Transverse colon (tissue), 4 donors: ENCODE results near the gene STPG3. TPM values are rescaled to one million over a fixed set of nuclear protein-coding genes. Genes with fewer than 3 reads are reported as not detected.

Source experiments
- DNase-seq: peaks from one replicate; pipeline ENCODE4 v3.0.0-alpha.2; 2019
- H3K27ac ChIP-seq, 4 donors: fragments of 200-600 bp; sonication (generic); 2 replicates each; pipeline ENCODE4 v1.5.1; 2016 to 2018; ENCODE audit warnings: inconsistent platforms in 4 of 4
- H3K27me3 ChIP-seq: fragments of 200-600 bp; sonication (generic); 2 replicates; pipeline ENCODE4 v1.5.1; 2017; ENCODE audit warnings: inconsistent platforms
- H3K36me3 ChIP-seq, 4 donors: fragments of 200-600 bp; sonication (generic); 2 replicates each; pipeline ENCODE4 v1.5.1; 2017 to 2019; ENCODE audit warnings: inconsistent platforms in 4 of 4
- H3K4me1 ChIP-seq, 4 donors: fragments of 200-600 bp; sonication (generic); 2 replicates each; pipeline ENCODE4 v1.5.1; 2017 to 2020; ENCODE audit warnings: inconsistent platforms in 4 of 4
- H3K4me3 ChIP-seq, 4 donors: fragments of 200-600 bp; sonication (generic); 1 replicate in 1 of 4; 2 replicates in 3 of 4; pipeline versions ENCODE4 v1.5.1 to v1.6.1; 2017 to 2019; ENCODE audit warnings: inconsistent platforms in 4 of 4
- H3K9me3 ChIP-seq, 2 donors: fragments of 200-600 bp; sonication (generic); 2 replicates each; pipeline ENCODE4 v1.5.1; 2017 to 2019; ENCODE audit warnings: inconsistent platforms in 2 of 2
- EP300 ChIP-seq: sonication (generic); formaldehyde crosslinking; IDR thresholded peaks from one replicate; pipeline ENCODE4 v1.6.1; 2017; ENCODE audit warnings: antibody characterized with exemption, low read depth
- POLR2A ChIP-seq: fragments of 450-650 bp; IDR thresholded peaks from one replicate; pipeline ENCODE4 v1.6.1; 2016; ENCODE audit warnings: antibody characterized with exemption, mild to moderate bottlenecking, moderate library complexity
- POLR2AphosphoS5 ChIP-seq, 3 donors: sonication (generic); formaldehyde crosslinking; IDR thresholded peaks; one replicate each; pipeline ENCODE4 v1.6.1; 2016; ENCODE audit warnings: antibody characterized with exemption in 3 of 3
- WGBS, 2 donors: methylation state at CpG; one replicate each; pipeline ENCODE4 v1.1.5; 2018; ENCODE audit warnings: low coverage in 1 of 2; 5-methylcytosine and 5-hydroxymethylcytosine counted together
- in situ Hi-C, 4 donors: fragments of 200-750 bp; cut with MboI; loops; one replicate each; pipeline versions ENCODE4 v1.15.0 to v1.15.1; 2017; ENCODE audit warnings: low sequenced_read_pairs in 3 of 4, low pct_ligation_motif_present in 1 of 4, low pct_unique_long_range_greater_than_20kb in 1 of 4
- intact Hi-C: fragments of 100-400 bp; cut with DNase I; formaldehyde crosslinking; loops from one replicate; pipeline ENCODE4 v1.15.1; 2023; ENCODE audit warnings: low total_unique reads
- total RNA-seq, 4 donors: library from RNA; depleted of rRNA; stranded (reverse); fragments of >200 nt; gene quantifications; one replicate each; pipeline ENCODE4 v1.1.0, GENCODE V29; 2016
- TF ChIP-seq, protein P1 (sequence below), 5 experiments: fragments of 200-600 bp in 3 of 5; fragments of 450-650 bp in 2 of 5; sonication (generic) in 3 of 5; IDR thresholded peaks; 1 replicate in 2 of 5; 2 replicates in 3 of 5; pipeline ENCODE4 v1.5.1; 2016 to 2017; ENCODE audit warnings: antibody characterized with exemption in 5 of 5, inconsistent platforms in 3 of 5, mild to moderate bottlenecking in 2 of 5, moderate library complexity in 1 of 5

STPG3 gene
- total RNA-seq, 4 donors from 2014 or later = not detected

DNA sequence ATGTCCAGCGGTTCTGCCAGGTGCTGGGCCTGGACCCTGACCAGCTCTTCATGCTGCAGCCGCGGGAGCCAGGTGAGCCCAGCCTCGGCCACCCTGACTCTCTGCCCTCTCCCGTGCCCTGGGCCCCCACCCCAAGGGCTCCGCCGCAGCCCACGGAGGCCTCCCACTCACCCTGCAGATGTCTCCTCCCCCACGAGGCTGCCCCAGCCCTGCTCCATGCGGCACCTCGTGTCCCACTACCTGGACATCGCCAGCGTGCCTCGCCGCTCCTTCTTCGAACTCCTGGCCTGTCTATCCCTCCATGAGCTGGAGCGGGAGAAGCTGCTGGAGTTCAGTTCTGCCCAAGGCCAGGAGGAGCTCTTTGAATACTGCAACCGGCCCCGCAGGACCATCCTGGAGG is 36.5 kb upstream of the STPG3 start:
- TF ChIP-seq, protein P1, sequence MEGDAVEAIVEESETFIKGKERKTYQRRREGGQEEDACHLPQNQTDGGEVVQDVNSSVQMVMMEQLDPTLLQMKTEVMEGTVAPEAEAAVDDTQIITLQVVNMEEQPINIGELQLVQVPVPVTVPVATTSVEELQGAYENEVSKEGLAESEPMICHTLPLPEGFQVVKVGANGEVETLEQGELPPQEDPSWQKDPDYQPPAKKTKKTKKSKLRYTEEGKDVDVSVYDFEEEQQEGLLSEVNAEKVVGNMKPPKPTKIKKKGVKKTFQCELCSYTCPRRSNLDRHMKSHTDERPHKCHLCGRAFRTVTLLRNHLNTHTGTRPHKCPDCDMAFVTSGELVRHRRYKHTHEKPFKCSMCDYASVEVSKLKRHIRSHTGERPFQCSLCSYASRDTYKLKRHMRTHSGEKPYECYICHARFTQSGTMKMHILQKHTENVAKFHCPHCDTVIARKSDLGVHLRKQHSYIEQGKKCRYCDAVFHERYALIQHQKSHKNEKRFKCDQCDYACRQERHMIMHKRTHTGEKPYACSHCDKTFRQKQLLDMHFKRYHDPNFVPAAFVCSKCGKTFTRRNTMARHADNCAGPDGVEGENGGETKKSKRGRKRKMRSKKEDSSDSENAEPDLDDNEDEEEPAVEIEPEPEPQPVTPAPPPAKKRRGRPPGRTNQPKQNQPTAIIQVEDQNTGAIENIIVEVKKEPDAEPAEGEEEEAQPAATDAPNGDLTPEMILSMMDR (IDR thresholded peaks at IDR 0.05) = no peak
- no peak for TF ChIP-seq POLR2A
- TF ChIP-seq POLR2AphosphoS5 (IDR thresholded peaks at IDR 0.05) = no peak
- no peak for TF ChIP-seq EP300
- 91% methylated on average over 19 of the region's 19 CpGs; no CpG with 5 or more reads in 1 of the 2 donors for WGBS, 2 donors
- peaks cover 0 to 25% (median 24%) of the 10 kb centered on the region in 4 donors for H3K4me1 ChIP-seq
- intact Hi-C loops (no loop called here), in situ Hi-C loops (loop anchor here in 1 of 4 donors (25.0 kb wide), 1 partner anchor 102 kb away; the partner anchor contains the start of gene DPP7)
- DNase-seq = no peak
- H3K36me3 ChIP-seq = no peaks in the 10 kb centered on the region
- H3K27ac ChIP-seq = no peak overlapping the region
- no peaks in the 10 kb centered on the region for H3K9me3 ChIP-seq
- no peaks in the 10 kb centered on the region for H3K27me3 ChIP-seq
- no peak overlapping the region for H3K4me3 ChIP-seq

DNA sequence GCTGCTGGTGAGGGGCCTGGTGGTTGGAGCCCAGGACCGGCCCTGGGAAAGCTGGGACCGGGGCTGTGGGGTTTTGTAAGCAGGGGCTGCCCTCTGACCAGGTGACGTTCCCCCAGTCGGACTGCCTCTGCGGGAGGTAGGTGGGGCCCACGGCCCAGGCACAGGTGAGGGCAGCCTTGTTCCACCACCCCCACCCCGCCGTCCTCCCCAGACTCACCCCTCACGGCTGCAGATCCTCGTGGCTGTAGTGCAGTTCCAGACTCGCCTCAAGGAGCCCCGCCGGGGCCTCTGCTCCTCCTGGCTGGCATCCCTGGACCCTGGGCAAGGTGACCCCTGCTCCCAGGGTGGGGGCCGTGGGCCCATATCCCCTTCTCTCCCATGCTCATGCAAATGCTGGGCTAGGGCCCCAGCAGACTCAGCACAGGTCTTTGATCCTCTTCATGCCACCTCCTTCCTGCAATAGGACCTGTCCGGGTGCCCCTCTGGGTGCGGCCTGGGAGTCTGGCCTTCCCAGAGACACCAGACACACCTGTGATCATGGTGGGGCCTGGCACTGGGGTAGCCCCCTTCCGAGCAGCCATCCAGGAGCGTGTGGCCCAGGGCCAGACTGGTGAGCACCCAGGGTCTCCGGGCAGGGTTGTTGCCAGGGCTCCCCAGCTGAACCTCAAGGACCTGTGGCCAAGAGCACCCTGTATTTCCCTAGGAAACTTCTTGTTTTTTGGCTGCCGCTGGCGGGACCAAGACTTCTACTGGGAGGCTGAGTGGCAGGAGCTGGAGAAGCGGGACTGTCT is 35.7 kb upstream of the STPG3 start:
- no peak for DNase-seq
- Histone ChIP-seq H3K4me3 (no peak overlapping the region), H3K36me3 (no peaks in the 10 kb centered on the region), H3K4me1 (peaks cover 0 to 25% (median 24%) of the 10 kb centered on the region in 4 donors), H3K27me3 (no peaks in the 10 kb centered on the region), H3K9me3 (no peaks in the 10 kb centered on the region), H3K27ac (no peak overlapping the region)
- intact Hi-C loops (no loop called here), in situ Hi-C loops (loop anchor here in 1 of 4 donors (25.0 kb wide), 1 partner anchor 103 kb away; the partner anchor contains the start of gene DPP7)
- no peak for TF ChIP-seq POLR2AphosphoS5 (IDR thresholded peaks at IDR 0.05)
- TF ChIP-seq EP300 = no peak
- no peak for TF ChIP-seq POLR2A
- TF ChIP-seq, protein P1 (IDR thresholded peaks at IDR 0.05) = no peak
- 90 to 94% methylated on average over 2 to 15 of the region's 22 CpGs for WGBS, 2 donors

DNA sequence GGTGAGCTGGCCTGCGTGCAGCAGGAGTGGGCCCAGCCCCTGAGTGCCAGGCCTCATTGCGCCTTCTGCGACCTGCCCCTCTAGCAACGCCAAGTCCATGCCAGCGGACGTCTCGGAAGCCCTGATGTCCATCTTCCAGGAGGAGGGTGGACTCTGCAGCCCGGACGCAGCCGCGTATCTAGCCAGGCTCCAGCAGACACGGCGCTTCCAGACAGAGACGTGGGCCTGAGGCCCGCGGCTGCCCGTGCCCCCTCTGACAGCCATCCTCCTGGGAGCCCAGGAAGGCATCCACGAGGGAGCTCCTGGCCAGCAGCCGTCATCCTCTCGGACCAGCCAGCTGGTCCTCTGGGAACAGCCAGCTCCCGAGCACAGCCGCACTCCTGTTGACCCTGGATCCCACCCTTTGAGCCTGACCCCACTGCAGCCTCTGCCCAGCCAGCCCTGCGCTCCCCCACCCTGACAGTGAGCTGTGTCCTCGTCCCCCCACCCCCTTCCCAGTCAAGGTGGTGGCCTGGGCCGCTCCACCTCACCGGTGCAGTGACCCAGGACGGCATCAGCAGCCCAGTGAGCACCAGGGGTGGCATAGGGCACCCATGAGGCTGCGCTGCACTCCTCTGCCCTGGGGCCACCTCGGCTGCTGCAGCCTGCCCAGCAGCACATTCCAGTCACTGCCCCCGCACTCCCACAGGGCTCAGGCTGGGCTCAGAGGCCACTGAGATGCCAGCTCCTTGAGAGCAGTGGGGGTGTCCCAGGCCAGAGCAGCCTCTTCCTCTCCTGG is 34.7 kb upstream of the STPG3 start:
- Histone ChIP-seq H3K36me3 (no peaks in the 10 kb centered on the region), H3K27ac (peak overlapping the region in 3 of 4 donors; percentile 83 to 89 (median 85)), H3K9me3 (no peaks in the 10 kb centered on the region), H3K4me1 (peaks cover 3 to 26% (median 25%) of the 10 kb centered on the region in 4 donors), H3K4me3 (no peak overlapping the region), H3K27me3 (no peaks in the 10 kb centered on the region)
- WGBS, 2 donors = 90% methylated on average over 27 of the region's 30 CpGs; no CpG with 5 or more reads in 1 of the 2 donors
- DNase-seq = no peak
- in situ Hi-C loops = loop anchor here in 1 of 4 donors (25.0 kb wide), 1 partner anchor 104 kb away; the partner anchor contains the start of gene DPP7
- intact Hi-C loops = no loop called here
- TF ChIP-seq POLR2A = no peak
- TF ChIP-seq POLR2AphosphoS5 (IDR thresholded peaks at IDR 0.05) = no peak
- TF ChIP-seq, protein P1 (IDR thresholded peaks at IDR 0.05) = no peak
- no peak for TF ChIP-seq EP300
